ENCODE data around the gene FANCD2.
"Not testable (repeated sequence)": the region's sequence is repeated elsewhere in the genome, so short reads cannot be mapped to it uniquely, and the experiment has no call there.

Gene FANCD2

GRCh38 chr3:10026084-10026890, at the start of gene FANCD2:
TSS of gene FANCD2 (plus strand) at chr3:10026437. CDS start at chr3:10028658, 2,221 bp downstream.
- no peak for FAIRE-seq

- no peak for FAIRE-seq
These were observed 49.2 kb upstream of the FANCD2 start for GRCh38 chr3:9976721-9977709.

GRCh38 chr3:9978710-9979305, 47.4 kb upstream of the FANCD2 start:
- FAIRE-seq, result no peak

- no peak for FAIRE-seq
These were observed 46.0 kb upstream of the FANCD2 start for GRCh38 chr3:9980251-9980650.

GRCh38 chr3:9986230-9986725, 40.0 kb upstream of the FANCD2 start:
- FAIRE-seq, result no peak

- no peak for FAIRE-seq
These were observed 32.0 kb upstream of the FANCD2 start for GRCh38 chr3:9994086-9994844.

- no peak for FAIRE-seq
These were observed 25.6 kb upstream of the FANCD2 start for GRCh38 chr3:10000686-10001085.

- no peak for FAIRE-seq
These were observed 23.3 kb upstream of the FANCD2 start for GRCh38 chr3:10002951-10003350.

- no peak for FAIRE-seq
These were observed 21.7 kb upstream of the FANCD2 start for GRCh38 chr3:10004506-10004905.

- FAIRE-seq, result no peak
These were observed 21.2 kb upstream of the FANCD2 start for GRCh38 chr3:10004960-10005564.

GRCh38 chr3:10006048-10006761, 20.0 kb upstream of the FANCD2 start:
- no peak for FAIRE-seq

GRCh38 chr3:10006762-10007090, 19.5 kb upstream of the FANCD2 start:
- FAIRE-seq, result no peak

GRCh38 chr3:10007126-10007782, 19.0 kb upstream of the FANCD2 start:
- no peak for FAIRE-seq

GRCh38 chr3:10008216-10008587, 18.0 kb upstream of the FANCD2 start:
- not testable (repeated sequence) for FAIRE-seq

- no peak for FAIRE-seq
These were observed 17.5 kb upstream of the FANCD2 start for GRCh38 chr3:10008588-10009344.

- no peak for FAIRE-seq
These were observed 15.8 kb upstream of the FANCD2 start for GRCh38 chr3:10010421-10010877.

GRCh38 chr3:10010878-10011465, 15.3 kb upstream of the FANCD2 start:
- no peak for FAIRE-seq

GRCh38 chr3:10011631-10012030, 14.6 kb upstream of the FANCD2 start:
- FAIRE-seq, result no peak

GRCh38 chr3:10012106-10012505, 14.1 kb upstream of the FANCD2 start:
- no peak for FAIRE-seq

All from TTC549 (cell line).